ENCODE data around the gene COL23A1.

DNA sequence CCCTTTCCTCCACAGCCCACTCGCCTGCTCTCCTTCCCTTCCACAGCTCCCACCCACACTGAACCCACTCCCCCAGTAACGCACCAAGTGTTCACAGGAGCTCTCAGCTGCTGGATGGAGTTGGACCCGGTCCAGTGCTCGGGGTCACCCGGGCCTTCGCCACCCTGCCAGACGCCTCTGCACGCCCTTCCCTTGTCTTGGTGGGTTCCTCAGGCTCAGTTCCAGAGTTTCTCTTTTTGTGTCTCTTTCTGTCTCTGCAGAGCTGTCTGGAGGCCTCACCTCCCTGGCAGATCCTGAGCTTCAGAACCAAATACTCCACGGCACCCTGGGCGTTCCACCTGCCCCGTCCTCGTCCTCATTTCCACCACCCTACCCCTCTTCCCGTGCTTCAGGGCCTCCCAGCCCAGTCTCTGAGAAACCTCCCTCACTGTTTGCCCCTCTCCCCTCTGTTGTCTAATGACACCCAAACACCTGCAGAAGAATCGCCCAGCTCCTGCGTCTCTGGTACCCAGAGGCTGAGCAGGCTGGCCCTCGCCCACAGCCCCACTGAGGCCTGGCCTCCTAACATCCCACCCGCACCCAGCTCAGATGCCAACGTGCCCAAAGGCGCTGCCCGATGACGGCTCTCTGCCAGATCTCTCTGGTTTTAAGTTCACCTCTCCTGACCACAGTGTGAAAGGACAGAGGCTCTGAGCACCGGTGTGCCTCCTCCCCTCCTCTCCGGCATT is 74.3 kb downstream of the COL23A1 start:
- TF ChIP-seq POLR2AphosphoS5 (IDR thresholded peaks at IDR 0.05; ENCODE audit: borderline replicate concordance, low read depth, low read length), result no peak
- TF ChIP-seq EZH2 (IDR thresholded peaks at IDR 0.05), result no peak

Measured in SK-N-MC (cell line).